ENCODE measurements around the gene DPP6. TPM values are rescaled to one million over a fixed set of nuclear protein-coding genes. Genes with fewer than 3 reads are reported as not detected.

Gene DPP6
- total RNA-seq, 1 donor from 2014 or later: 0.58 TPM

GRCh38 chr7:154759989-154760388 lies 707.8 kb downstream of the DPP6 start:
- no peak for DNase-seq (ENCODE audit: low spot score)

- no peak for DNase-seq (ENCODE audit: low spot score)
Observed at GRCh38 chr7:154765118-154765517, 712.9 kb downstream of the DPP6 start.

- no peak for DNase-seq (ENCODE audit: low spot score)
Observed at GRCh38 chr7:154767142-154767541, 714.9 kb downstream of the DPP6 start.

GRCh38 chr7:154767821-154768415 lies 715.7 kb downstream of the DPP6 start:
- no peak for DNase-seq (ENCODE audit: low spot score)

- DNase-seq (ENCODE audit: low spot score): no peak
Observed at GRCh38 chr7:154769001-154769400, 716.8 kb downstream of the DPP6 start.

GRCh38 chr7:154769527-154769926 lies 717.3 kb downstream of the DPP6 start:
- DNase-seq (ENCODE audit: low spot score): no peak

- no peak for DNase-seq (ENCODE audit: low spot score)
Observed at GRCh38 chr7:154770361-154770760, 718.2 kb downstream of the DPP6 start.

GRCh38 chr7:154770962-154771361 lies 718.8 kb downstream of the DPP6 start:
- DNase-seq (ENCODE audit: low spot score): no peak

GRCh38 chr7:154774303-154774969 lies 722.2 kb downstream of the DPP6 start:
- no peak for DNase-seq (ENCODE audit: low spot score)

GRCh38 chr7:154775681-154776080 lies 723.5 kb downstream of the DPP6 start:
- DNase-seq (ENCODE audit: low spot score): no peak

GRCh38 chr7:154776350-154776749 lies 724.2 kb downstream of the DPP6 start:
- no peak for DNase-seq (ENCODE audit: low spot score)

GRCh38 chr7:154777023-154777422 lies 724.8 kb downstream of the DPP6 start:
- DNase-seq (ENCODE audit: low spot score): no peak

- DNase-seq (ENCODE audit: low spot score): no peak
Observed at GRCh38 chr7:154777489-154777888, 725.3 kb downstream of the DPP6 start.

- DNase-seq (ENCODE audit: low spot score): no peak
Observed at GRCh38 chr7:154777908-154778307, 725.7 kb downstream of the DPP6 start.

GRCh38 chr7:154781369-154782303 lies 729.4 kb downstream of the DPP6 start:
- DNase-seq (ENCODE audit: low spot score): no peak

- DNase-seq (ENCODE audit: low spot score): no peak
Observed at GRCh38 chr7:154783281-154783909, 731.2 kb downstream of the DPP6 start.

GRCh38 chr7:154785898-154786297 lies 733.7 kb downstream of the DPP6 start:
- no peak for DNase-seq (ENCODE audit: low spot score)

GRCh38 chr7:154789404-154789803 lies 737.2 kb downstream of the DPP6 start:
- no peak for DNase-seq (ENCODE audit: low spot score)

GRCh38 chr7:154791611-154792010 lies 739.4 kb downstream of the DPP6 start:
- no peak for DNase-seq (ENCODE audit: low spot score)

GRCh38 chr7:154792436-154793055 lies 740.3 kb downstream of the DPP6 start:
- no peak for DNase-seq (ENCODE audit: low spot score)

GRCh38 chr7:154794147-154794780 lies 742.1 kb downstream of the DPP6 start:
- DNase-seq (ENCODE audit: low spot score): no peak

All from mesenteric fat pad (tissue), 1 donor.